WTC11 (cell line): ENCODE data around the gene LEAP2. TPM values are rescaled to one million over a fixed set of nuclear protein-coding genes. Genes with fewer than 3 reads are reported as not detected.

Source experiments
- ATAC-seq: fragments of 200-7000 bp; cut with Tn5 transposase; 2 replicates; pipeline ENCODE4 v1.10.0; 2021; ENCODE audit warnings: mild to moderate bottlenecking, moderate library complexity
- CTCF ChIA-PET: fragments of 300-600 bp; sonication (Branson Sonifier 250); formaldehyde crosslinking; loops from one replicate; lab custom pipeline; 2021; ENCODE audit warnings: antibody characterized with exemption; lab: Charles Lee
- POLR2A ChIA-PET: fragments of 350-600 bp; sonication (Branson Sonifier 250); formaldehyde crosslinking; loops from one replicate; lab custom pipeline; 2021; ENCODE audit warnings: antibody characterized with exemption; lab: Charles Lee
- DNase-seq: peaks from one replicate; pipeline ENCODE4 v3.0.0; 2021; ENCODE audit warnings: low spot score
- H3K27ac Mint-ChIP-seq: 2 replicates; pipeline ENCODE4 v1.8.0; 2021; ENCODE audit warnings: mixed read lengths
- H3K27me3 Mint-ChIP-seq: 2 replicates; pipeline ENCODE4 v1.8.0; 2021; ENCODE audit warnings: low read depth, mild to moderate bottlenecking, moderate library complexity, mixed read lengths
- H3K36me3 Mint-ChIP-seq: 2 replicates; pipeline ENCODE4 v1.8.0; 2021; ENCODE audit warnings: mixed read lengths
- H3K4me1 Mint-ChIP-seq: 2 replicates; pipeline ENCODE4 v1.8.0; 2022; ENCODE audit warnings: mixed read lengths
- H3K4me3 Mint-ChIP-seq: 2 replicates; pipeline ENCODE4 v1.8.0; 2021; ENCODE audit warnings: mild to moderate bottlenecking, moderate library complexity, mixed read lengths
- H3K9me3 Mint-ChIP-seq: 2 replicates; pipeline ENCODE4 v1.8.0; 2021; ENCODE audit warnings: mixed read lengths
- ATF3 ChIP-seq: sonication (generic); formaldehyde crosslinking; conservative IDR thresholded peaks from 2 replicates; pipeline ENCODE4 v1.8.1; 2022; ENCODE audit warnings: mild to moderate bottlenecking, missing genetic modification reagents
- CBFB ChIP-seq: sonication (generic); formaldehyde crosslinking; IDR thresholded peaks from 2 replicates; pipeline ENCODE4 v1.8.1; 2022; ENCODE audit warnings: mild to moderate bottlenecking, low read depth, missing genetic modification reagents
- FOXP1 ChIP-seq: sonication (generic); formaldehyde crosslinking; IDR thresholded peaks from 2 replicates; pipeline ENCODE4 v1.8.0; 2022; ENCODE audit warnings: missing genetic modification reagents, mild to moderate bottlenecking, moderate library complexity, borderline replicate concordance
- GRHL2 ChIP-seq: fragments of 250-450 bp; sonication (Bioruptor Pico); IDR thresholded peaks from 2 replicates; pipeline ENCODE4 v1.8.0; 2022; ENCODE audit warnings: mild to moderate bottlenecking, moderate library complexity; ENCODE audit not compliant: insufficient replicate concordance, severe bottlenecking
- KAT7 ChIP-seq: sonication (generic); formaldehyde crosslinking; IDR thresholded peaks from 2 replicates; pipeline ENCODE4 v1.8.1; 2023; ENCODE audit warnings: missing genetic modification reagents, mild to moderate bottlenecking, borderline replicate concordance
- MAX ChIP-seq: sonication (generic); formaldehyde crosslinking; IDR thresholded peaks from 2 replicates; pipeline ENCODE4 v1.8.0; 2022; ENCODE audit warnings: mild to moderate bottlenecking, missing genetic modification reagents
- RORB ChIP-seq: fragments of 250-450 bp; sonication (Bioruptor Pico); IDR thresholded peaks from 2 replicates; pipeline ENCODE4 v1.9.0; 2021; ENCODE audit warnings: mild to moderate bottlenecking
- SMAD4 ChIP-seq: sonication (generic); formaldehyde crosslinking; IDR thresholded peaks from 2 replicates; pipeline ENCODE4 v1.8.0; 2022; ENCODE audit warnings: mild to moderate bottlenecking, missing genetic modification reagents
- TEAD1 ChIP-seq: sonication (generic); formaldehyde crosslinking; IDR thresholded peaks from 2 replicates; pipeline ENCODE4 v1.8.0; 2022; ENCODE audit warnings: mild to moderate bottlenecking, missing genetic modification reagents
- TEAD4 ChIP-seq: sonication (generic); formaldehyde crosslinking; IDR thresholded peaks from 2 replicates; pipeline ENCODE4 v1.8.0; 2022; ENCODE audit warnings: mild to moderate bottlenecking, missing genetic modification reagents
- USF1 ChIP-seq: sonication (generic); formaldehyde crosslinking; IDR thresholded peaks from 2 replicates; pipeline ENCODE4 v1.8.0; 2022; ENCODE audit warnings: mild to moderate bottlenecking, missing genetic modification reagents
- ZNF281 ChIP-seq: sonication (generic); formaldehyde crosslinking; IDR thresholded peaks from 2 replicates; pipeline ENCODE4 v1.8.0; 2023; ENCODE audit warnings: mild to moderate bottlenecking, missing genetic modification reagents
- total RNA-seq: library from RNA; stranded (reverse); gene quantifications from 3 replicates; pipeline ENCODE4 v1.2.3, GENCODE V29; 2021
- TF ChIP-seq, protein P1 (sequence below): sonication (generic); formaldehyde crosslinking; IDR thresholded peaks from 2 replicates; pipeline ENCODE4 v1.8.1; 2022; ENCODE audit warnings: missing genetic modification reagents, borderline replicate concordance
- TF ChIP-seq, protein P2 (sequence below): fragments of 250-450 bp; sonication (Bioruptor Pico); IDR thresholded peaks from 2 replicates; pipeline ENCODE4 v1.9.0; 2021; ENCODE audit warnings: mild to moderate bottlenecking
- TF ChIP-seq, protein P3 (sequence below): sonication (generic); formaldehyde crosslinking; conservative IDR thresholded peaks from 2 replicates; pipeline ENCODE4 v1.8.1; 2023; ENCODE audit warnings: mild to moderate bottlenecking, low read depth, missing genetic modification reagents, moderate library complexity
- TF ChIP-seq, protein P4 (sequence below): fragments of 250-450 bp; sonication (Bioruptor Pico); IDR thresholded peaks from 2 replicates; pipeline ENCODE4 v2.1.2; 2022; ENCODE audit warnings: mild to moderate bottlenecking, moderate library complexity

The LEAP2 gene
- total RNA-seq, 1 experiment from 2014 or later = 2.0 TPM

- Mint-ChIP-seq H3K27me3 (peaks cover 74% of the 10 kb centered on the region), H3K36me3 (no peaks in the 10 kb centered on the region), H3K27ac (no peak overlapping the region), H3K4me3 (peak overlapping the region; percentile 52), H3K4me1 (peaks cover 18% of the 10 kb centered on the region)
- no peak for DNase-seq
- POLR2A ChIA-PET = interaction anchor here (0.6 to 1.6 kb wide), 4 partner anchors 14 to 57 kb away, joined by 3 to 13 read pairs (median 3); partner anchors contain the start of genes GDF9, SOWAHA and UQCRQ
- no peak for ATAC-seq
- TF ChIP-seq CBFB (CRISPR knock-in tag) (no peak), RORB (CRISPR knock-in tag) (no peak), TEAD4 (CRISPR knock-in tag) (no peak), FOXP1 (no peak), ATF3 (no peak), MAX (no peak; the same call in 1 of the 2 replicates), ZNF281 (no peak), KAT7 (no peak), SMAD4 (CRISPR knock-in tag) (no peak), USF1 (CRISPR knock-in tag) (no peak), TEAD1 (CRISPR knock-in tag) (no peak), GRHL2 (CRISPR knock-in tag) (no peak)
- TF ChIP-seq, protein P1, sequence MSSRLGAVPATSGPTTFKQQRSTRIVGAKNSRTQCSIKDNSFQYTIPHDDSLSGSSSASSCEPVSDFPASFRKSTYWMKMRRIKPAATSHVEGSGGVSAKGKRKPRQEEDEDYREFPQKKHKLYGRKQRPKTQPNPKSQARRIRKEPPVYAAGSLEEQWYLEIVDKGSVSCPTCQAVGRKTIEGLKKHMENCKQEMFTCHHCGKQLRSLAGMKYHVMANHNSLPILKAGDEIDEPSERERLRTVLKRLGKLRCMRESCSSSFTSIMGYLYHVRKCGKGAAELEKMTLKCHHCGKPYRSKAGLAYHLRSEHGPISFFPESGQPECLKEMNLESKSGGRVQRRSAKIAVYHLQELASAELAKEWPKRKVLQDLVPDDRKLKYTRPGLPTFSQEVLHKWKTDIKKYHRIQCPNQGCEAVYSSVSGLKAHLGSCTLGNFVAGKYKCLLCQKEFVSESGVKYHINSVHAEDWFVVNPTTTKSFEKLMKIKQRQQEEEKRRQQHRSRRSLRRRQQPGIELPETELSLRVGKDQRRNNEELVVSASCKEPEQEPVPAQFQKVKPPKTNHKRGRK (CRISPR knock-in tag) = no peak
- TF ChIP-seq, protein P2, sequence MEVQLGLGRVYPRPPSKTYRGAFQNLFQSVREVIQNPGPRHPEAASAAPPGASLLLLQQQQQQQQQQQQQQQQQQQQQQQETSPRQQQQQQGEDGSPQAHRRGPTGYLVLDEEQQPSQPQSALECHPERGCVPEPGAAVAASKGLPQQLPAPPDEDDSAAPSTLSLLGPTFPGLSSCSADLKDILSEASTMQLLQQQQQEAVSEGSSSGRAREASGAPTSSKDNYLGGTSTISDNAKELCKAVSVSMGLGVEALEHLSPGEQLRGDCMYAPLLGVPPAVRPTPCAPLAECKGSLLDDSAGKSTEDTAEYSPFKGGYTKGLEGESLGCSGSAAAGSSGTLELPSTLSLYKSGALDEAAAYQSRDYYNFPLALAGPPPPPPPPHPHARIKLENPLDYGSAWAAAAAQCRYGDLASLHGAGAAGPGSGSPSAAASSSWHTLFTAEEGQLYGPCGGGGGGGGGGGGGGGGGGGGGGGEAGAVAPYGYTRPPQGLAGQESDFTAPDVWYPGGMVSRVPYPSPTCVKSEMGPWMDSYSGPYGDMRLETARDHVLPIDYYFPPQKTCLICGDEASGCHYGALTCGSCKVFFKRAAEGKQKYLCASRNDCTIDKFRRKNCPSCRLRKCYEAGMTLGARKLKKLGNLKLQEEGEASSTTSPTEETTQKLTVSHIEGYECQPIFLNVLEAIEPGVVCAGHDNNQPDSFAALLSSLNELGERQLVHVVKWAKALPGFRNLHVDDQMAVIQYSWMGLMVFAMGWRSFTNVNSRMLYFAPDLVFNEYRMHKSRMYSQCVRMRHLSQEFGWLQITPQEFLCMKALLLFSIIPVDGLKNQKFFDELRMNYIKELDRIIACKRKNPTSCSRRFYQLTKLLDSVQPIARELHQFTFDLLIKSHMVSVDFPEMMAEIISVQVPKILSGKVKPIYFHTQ (CRISPR knock-in tag) = no peak
- TF ChIP-seq, protein P3, sequence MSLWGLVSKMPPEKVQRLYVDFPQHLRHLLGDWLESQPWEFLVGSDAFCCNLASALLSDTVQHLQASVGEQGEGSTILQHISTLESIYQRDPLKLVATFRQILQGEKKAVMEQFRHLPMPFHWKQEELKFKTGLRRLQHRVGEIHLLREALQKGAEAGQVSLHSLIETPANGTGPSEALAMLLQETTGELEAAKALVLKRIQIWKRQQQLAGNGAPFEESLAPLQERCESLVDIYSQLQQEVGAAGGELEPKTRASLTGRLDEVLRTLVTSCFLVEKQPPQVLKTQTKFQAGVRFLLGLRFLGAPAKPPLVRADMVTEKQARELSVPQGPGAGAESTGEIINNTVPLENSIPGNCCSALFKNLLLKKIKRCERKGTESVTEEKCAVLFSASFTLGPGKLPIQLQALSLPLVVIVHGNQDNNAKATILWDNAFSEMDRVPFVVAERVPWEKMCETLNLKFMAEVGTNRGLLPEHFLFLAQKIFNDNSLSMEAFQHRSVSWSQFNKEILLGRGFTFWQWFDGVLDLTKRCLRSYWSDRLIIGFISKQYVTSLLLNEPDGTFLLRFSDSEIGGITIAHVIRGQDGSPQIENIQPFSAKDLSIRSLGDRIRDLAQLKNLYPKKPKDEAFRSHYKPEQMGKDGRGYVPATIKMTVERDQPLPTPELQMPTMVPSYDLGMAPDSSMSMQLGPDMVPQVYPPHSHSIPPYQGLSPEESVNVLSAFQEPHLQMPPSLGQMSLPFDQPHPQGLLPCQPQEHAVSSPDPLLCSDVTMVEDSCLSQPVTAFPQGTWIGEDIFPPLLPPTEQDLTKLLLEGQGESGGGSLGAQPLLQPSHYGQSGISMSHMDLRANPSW (CRISPR knock-in tag) = no peak
- TF ChIP-seq, protein P4, sequence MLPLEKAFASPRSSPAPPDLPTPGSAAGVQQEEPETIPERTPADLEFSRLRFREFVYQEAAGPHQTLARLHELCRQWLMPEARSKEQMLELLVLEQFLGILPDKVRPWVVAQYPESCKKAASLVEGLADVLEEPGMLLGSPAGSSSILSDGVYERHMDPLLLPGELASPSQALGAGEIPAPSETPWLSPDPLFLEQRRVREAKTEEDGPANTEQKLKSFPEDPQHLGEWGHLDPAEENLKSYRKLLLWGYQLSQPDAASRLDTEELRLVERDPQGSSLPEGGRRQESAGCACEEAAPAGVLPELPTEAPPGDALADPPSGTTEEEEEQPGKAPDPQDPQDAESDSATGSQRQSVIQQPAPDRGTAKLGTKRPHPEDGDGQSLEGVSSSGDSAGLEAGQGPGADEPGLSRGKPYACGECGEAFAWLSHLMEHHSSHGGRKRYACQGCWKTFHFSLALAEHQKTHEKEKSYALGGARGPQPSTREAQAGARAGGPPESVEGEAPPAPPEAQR = no peak
- TF ChIP-seq, all 79 proteins: peak for 0
- CTCF ChIA-PET = interaction anchor here (0.7 to 3.7 kb wide), 12 partner anchors 9 to 300 kb away, joined by 3 to 26 read pairs (median 4); partner anchors contain the start of genes CCNI2, GDF9, SOWAHA and UQCRQ
- no peaks in the 10 kb centered on the region for H3K9me3 Mint-ChIP-seq
These were observed 46.9 kb upstream of the LEAP2 start for GRCh38 chr5:132826424-132827082.
